ENCODE results near the gene VPS8. TPM values are rescaled to one million over a fixed set of nuclear protein-coding genes. Genes with fewer than 3 reads are reported as not detected.

Gene VPS8
- polyA plus RNA-seq, 3 donors from 2014 or later = 16.0 to 20.8 (median 16.7) TPM

DNA sequence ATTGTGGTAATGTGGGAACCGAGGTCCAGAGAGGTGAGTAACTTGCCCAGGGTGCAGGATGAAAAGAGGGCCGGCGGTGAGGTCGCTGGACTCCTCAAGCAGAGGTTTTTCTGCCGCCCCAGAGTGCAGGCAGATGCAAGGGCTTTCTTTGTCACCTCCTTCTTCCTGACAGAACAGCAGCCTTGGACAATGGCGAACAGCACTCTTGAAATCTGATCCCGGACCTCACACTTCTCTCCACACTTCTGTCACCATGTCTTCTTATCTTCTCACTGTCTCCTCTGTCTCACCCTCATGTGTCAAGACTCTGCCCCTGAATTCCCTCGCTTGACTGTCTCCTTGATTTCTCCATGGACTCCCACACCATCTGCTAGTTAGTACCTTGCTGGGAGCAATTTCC lies 15.4 kb upstream of the VPS8 start:
- H3K4me1 Mint-ChIP-seq = peaks cover 13 to 29% of the 10 kb centered on the region in 2 donors
- no peaks in the 10 kb centered on the region for H3K36me3 Mint-ChIP-seq
- peaks cover 6 to 14% (median 13%) of the 10 kb centered on the region in 3 donors for H3K27me3 Mint-ChIP-seq (ENCODE audit: low read depth in 3 of 3)
- peak overlapping the region in 2 of 6 donors; percentile 34 to 45 for H3K27ac Mint-ChIP-seq
- DNase-seq = peak; percentile 27 to 34 (median 31)
- H3K4me3 Mint-ChIP-seq = peak overlapping the region in 4 of 5 donors; percentile 33 to 61 (median 42)
- peaks cover 0 to 1% (median 0%) of the 10 kb centered on the region in 6 donors for H3K9me3 Mint-ChIP-seq

DNA sequence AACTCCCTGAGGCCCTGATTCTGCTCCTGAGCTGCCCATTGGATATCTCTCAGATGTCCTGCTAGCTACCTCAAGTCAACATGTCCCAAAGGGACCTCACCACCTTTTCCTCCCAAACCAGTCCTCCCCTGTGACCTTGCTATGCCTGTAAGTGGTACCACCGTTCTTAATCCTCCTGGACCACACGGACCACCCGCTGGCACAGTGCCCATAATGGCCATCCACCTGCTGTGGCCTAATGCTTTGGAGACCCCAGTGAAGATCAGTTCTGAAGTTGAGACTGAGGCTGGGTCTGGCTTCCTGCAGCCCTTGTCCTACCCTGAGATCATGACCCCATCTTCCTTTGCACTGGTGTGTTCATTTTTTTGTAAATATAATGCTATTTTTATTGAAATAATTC lies 15.0 kb upstream of the VPS8 start:
- H3K36me3 Mint-ChIP-seq = no peaks in the 10 kb centered on the region
- H3K4me3 Mint-ChIP-seq = peak overlapping the region in 4 of 5 donors; percentile 33 to 61 (median 42)
- peaks cover 13 to 29% of the 10 kb centered on the region in 2 donors for H3K4me1 Mint-ChIP-seq
- H3K27me3 Mint-ChIP-seq (ENCODE audit: low read depth in 3 of 3) = peaks cover 7 to 15% (median 13%) of the 10 kb centered on the region in 3 donors
- peak overlapping the region in 1 of 6 donors; percentile 45 for H3K27ac Mint-ChIP-seq
- DNase-seq = no peak
- peaks cover 0 to 1% (median 0%) of the 10 kb centered on the region in 6 donors for H3K9me3 Mint-ChIP-seq

DNA sequence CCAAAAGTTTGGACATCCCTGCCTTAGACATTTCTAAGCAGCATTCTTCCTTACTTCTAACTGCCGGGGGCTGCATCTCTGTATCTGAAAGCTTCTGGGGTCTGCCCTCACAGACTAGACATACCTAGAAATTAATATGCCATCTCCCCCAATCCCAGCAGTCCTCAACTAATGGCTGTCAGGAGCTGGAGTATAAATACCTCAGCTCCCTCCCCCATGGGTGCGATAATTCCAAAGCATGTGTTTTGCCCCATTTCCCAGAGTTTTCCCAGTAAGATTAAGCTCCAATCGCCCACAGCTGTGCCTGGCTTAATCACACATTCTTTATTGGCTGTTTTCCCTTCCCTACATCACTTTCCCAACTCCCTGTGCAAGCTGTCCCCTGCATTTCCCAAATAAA lies 13.8 kb upstream of the VPS8 start:
- H3K27me3 Mint-ChIP-seq (ENCODE audit: low read depth in 3 of 3) = peaks cover 6 to 15% (median 13%) of the 10 kb centered on the region in 3 donors
- peaks cover 0 to 1% (median 0%) of the 10 kb centered on the region in 6 donors for H3K9me3 Mint-ChIP-seq
- peaks cover 13 to 29% of the 10 kb centered on the region in 2 donors for H3K4me1 Mint-ChIP-seq
- peak overlapping the region in 1 of 6 donors; percentile 14 for H3K27ac Mint-ChIP-seq
- H3K4me3 Mint-ChIP-seq = no peak overlapping the region
- DNase-seq = no peak
- no peaks in the 10 kb centered on the region for H3K36me3 Mint-ChIP-seq

DNA sequence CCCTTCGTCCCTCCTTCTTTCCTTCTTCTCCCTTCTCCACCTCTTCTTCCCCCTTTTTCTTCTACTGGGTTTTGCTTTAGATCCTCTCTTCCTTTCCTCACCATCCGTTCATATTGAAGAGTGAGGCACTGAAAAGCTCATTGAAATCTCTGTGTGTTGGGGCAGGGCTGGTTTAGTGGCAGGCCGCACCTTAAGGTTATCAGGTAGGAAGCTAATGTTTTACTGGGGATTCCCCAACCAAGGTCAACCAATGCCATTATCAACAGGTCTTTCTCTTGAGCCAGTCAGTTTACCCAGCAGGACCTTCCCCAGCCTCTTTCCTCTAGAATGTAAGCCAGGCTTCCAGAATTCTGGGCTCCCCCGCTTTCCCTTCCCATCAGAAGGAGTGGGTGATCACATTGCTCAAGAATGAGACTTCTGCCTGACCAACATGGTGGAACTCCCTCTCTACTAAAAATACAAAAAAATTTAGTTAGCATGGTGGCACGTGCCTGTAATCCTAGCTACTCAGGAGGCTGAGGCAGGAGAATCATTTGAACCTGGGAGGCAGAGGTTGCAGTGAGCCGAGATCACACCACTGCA lies 11.5 kb upstream of the VPS8 start:
- Mint-ChIP-seq H3K36me3 (no peaks in the 10 kb centered on the region), H3K27ac (no peak overlapping the region), H3K9me3 (peaks cover 0 to 1% (median 0%) of the 10 kb centered on the region in 6 donors), H3K27me3 (ENCODE audit: low read depth in 3 of 3) (peaks cover 6 to 15% (median 8%) of the 10 kb centered on the region in 3 donors), H3K4me3 (no peak overlapping the region), H3K4me1 (peaks cover 5 to 19% of the 10 kb centered on the region in 2 donors)
- DNase-seq = no peak

DNA sequence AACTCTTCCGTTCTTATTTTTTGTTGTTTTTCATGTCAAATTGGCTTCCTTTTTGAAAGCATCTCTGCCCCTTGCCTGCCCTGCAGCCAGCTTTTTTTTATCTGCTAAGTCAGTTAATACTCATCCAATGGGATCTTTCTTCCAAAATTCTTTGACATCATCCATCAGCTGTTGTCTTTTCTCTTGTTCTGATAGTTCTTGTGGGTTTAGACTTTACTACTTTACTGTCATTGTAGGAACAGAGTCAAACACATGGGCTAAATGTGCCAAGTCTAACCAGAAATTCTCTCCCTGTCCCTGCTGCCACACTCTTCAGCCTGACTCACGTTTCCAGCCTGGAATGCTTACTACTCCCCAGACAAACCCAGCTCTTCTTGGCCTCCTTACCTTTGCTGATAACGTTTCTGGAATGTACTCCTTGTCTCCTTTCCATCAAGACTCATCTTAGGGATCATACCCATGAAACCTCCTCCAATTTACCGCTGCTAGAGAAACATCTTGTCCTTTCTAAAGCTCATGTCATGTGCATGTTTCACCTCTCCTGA lies 10.7 kb upstream of the VPS8 start:
- peaks cover under 1 to 11% of the 10 kb centered on the region in 2 donors for H3K4me1 Mint-ChIP-seq
- peaks cover 0 to 1% (median 0%) of the 10 kb centered on the region in 6 donors for H3K9me3 Mint-ChIP-seq
- no peak for DNase-seq
- no peaks in the 10 kb centered on the region for H3K36me3 Mint-ChIP-seq
- H3K4me3 Mint-ChIP-seq = no peak overlapping the region
- H3K27me3 Mint-ChIP-seq (ENCODE audit: low read depth in 3 of 3) = peaks cover 6 to 15% (median 9%) of the 10 kb centered on the region in 3 donors
- no peak overlapping the region for H3K27ac Mint-ChIP-seq

DNA sequence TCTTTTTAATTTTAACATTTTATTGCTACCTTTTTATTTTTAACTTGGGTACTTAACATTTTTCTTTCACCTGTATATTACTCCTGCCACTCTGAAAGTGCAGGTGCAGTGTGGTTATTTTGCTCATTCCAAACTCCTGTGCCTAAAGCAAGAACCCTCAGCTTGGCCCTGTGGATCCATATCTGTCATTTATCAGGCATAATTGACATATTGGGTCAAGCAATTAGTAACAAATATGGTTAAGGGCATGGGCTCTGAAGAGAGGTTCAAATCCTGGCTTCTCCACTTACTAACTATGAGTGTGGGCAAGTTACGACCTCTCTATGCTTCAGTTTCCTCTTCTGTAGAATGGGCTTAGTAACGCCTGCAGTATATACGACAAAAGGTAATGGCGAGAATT lies 9.8 kb upstream of the VPS8 start:
- Mint-ChIP-seq H3K36me3 (no peaks in the 10 kb centered on the region), H3K4me3 (no peak overlapping the region), H3K27ac (no peak overlapping the region), H3K9me3 (peaks cover 0 to 1% (median 0%) of the 10 kb centered on the region in 6 donors), H3K27me3 (ENCODE audit: low read depth in 3 of 3) (peaks cover 6 to 15% (median 7%) of the 10 kb centered on the region in 3 donors), H3K4me1 (peaks cover 0 to 3% of the 10 kb centered on the region in 2 donors)
- DNase-seq = no peak

DNA sequence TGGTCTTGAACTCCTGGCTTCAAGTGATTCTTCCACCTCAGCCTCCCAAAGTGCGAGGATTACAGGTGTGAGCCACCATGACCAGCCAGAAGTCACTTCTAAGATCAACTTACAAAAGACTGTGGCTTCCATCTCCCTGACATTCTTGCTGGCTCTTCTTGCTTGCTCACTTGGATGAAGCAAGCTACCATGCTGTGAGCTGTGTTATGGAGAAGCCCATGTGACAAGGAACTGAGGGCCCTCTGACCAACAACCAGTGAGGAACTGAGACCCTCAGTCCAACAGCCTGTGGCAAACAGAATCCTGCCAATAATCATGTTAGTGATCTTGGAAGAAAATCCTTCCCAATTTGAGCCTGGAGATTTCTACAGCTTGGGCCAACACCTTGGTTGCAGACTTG lies 7.2 kb upstream of the VPS8 start:
- peaks cover 2 to 8% (median 7%) of the 10 kb centered on the region in 3 donors for H3K27me3 Mint-ChIP-seq (ENCODE audit: low read depth in 3 of 3)
- H3K9me3 Mint-ChIP-seq = no peaks in the 10 kb centered on the region
- H3K4me1 Mint-ChIP-seq = no peaks in the 10 kb centered on the region
- no peaks in the 10 kb centered on the region for H3K36me3 Mint-ChIP-seq
- H3K4me3 Mint-ChIP-seq = no peak overlapping the region
- DNase-seq = no peak
- no peak overlapping the region for H3K27ac Mint-ChIP-seq

DNA sequence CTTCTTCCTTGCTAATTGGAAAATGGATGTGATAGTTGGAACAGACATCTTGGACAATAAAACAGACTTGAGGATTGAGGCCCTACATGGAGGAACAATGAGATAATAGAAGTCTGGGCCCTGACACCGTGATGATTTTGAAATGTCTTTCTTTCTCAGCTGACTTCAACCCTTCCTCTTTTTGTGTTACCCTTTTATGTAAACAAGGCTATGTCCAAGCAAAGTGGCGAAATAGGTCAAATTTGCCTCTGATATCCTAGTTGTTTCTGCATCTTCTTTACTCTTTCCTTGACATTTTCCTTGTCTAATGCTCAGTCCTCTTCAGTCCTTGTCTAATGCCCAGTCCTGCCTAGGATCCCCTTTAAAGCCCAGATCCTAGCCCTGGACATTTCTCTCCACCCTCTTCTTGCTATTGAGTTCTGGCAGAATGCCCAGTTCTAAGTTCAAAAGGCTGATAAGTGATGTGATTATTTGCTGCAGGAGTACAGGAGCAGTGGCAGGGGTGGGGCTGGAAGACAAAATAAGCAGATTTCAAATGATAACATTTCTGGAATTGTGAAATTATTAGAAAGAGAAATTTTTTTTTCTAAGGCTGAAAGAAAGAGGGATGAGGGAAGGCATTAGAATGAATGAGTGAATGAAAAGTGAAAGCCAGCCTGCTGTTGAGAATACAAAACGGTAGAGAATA lies 6.5 kb upstream of the VPS8 start:
- H3K4me1 Mint-ChIP-seq = no peaks in the 10 kb centered on the region

DNA sequence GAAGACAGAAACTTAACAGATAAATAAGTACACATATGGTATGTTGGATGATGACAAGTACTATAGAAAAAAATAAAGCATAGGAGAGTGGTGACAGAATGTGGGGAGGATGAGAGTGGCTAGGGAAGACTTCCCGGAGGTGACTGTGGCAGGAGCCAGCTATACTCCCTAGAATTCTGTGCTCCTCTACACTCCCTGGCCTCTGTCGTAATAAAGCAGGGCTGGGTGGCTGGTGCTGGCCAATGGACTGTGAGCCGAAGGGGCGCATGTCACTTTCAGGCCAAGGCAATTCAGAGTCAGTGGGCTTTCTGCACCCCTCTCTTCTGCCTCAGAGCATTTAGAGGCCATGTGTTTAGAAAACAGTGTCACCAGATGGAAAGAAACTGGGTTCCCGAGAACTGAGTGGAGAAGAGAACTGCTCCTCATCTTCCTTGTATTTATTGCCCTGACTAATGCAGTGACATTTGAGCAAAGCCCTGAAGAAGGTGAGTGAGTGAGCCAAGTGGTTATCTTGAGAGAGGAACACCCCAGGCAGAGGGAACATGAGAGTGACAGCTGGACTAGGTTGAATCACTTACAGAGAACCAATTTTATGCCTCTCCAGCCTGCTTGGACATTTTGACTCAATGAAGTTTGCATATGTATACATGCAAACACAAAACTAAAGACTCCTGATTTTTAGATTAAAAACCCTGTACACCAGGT lies 5.2 kb upstream of the VPS8 start:
- Mint-ChIP-seq H3K9me3 (no peaks in the 10 kb centered on the region), H3K4me1 (peaks cover under 1 to 3% of the 10 kb centered on the region in 2 donors), H3K27me3 (ENCODE audit: low read depth in 3 of 3) (peaks cover 0 to 3% (median 2%) of the 10 kb centered on the region in 3 donors), H3K36me3 (no peaks in the 10 kb centered on the region), H3K27ac (no peak overlapping the region), H3K4me3 (no peak overlapping the region)
- DNase-seq = no peak

More for the DNA sequence above, 6.5 kb upstream of the VPS8 start:
- Mint-ChIP-seq H3K36me3 (no peaks in the 10 kb centered on the region), H3K4me3 (no peak overlapping the region), H3K27ac (no peak overlapping the region), H3K9me3 (no peaks in the 10 kb centered on the region), H3K27me3 (ENCODE audit: low read depth in 3 of 3) (peaks cover 2 to 5% (median 5%) of the 10 kb centered on the region in 3 donors)
- no peak for DNase-seq

DNA sequence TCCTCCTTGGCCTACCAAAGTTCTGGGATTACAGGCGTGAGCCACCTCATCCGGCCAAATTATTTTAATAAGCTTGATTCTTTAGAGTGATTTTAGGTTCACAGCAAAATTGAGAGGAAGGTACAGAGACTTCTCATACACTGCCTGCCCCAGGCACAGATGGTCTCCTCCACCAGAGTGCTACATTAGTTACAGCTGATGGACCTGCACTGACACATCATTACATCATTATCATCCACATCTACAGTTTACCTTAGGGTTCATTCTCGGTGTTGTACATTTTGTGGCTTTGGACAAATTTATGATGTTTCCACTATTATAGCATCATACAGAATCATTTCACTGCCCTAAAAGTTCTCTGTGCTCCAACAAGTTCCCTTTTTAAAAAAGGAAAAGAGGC lies 4.4 kb upstream of the VPS8 start:
- Mint-ChIP-seq H3K9me3 (no peaks in the 10 kb centered on the region), H3K4me3 (no peak overlapping the region), H3K36me3 (peaks cover 0 to 3% (median 0%) of the 10 kb centered on the region in 3 donors), H3K27me3 (ENCODE audit: low read depth in 3 of 3) (peaks cover 4 to 11% (median 9%) of the 10 kb centered on the region in 3 donors), H3K27ac (no peak overlapping the region), H3K4me1 (peaks cover 5 to 9% of the 10 kb centered on the region in 2 donors)
- DNase-seq = no peak

DNA sequence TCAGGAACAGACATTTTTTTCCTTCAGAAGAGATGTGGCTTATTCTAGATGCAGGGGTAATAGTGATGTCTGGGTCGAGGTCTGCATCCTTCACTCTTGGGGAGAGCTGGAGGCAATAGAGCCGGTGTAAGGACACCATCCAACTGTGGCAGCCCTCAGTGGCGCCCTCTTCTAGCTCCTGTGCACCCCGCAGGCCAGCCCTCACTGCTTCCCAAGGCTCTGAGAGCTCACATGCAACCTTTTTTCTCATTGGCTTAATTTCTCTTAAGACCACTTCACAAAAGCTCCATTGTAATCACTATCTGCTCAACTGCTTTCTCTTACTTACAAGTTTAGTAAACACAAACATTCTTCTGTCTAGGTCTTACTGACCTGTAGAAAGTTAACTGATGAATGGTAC lies 3.9 kb upstream of the VPS8 start:
- no peak overlapping the region for H3K27ac Mint-ChIP-seq
- H3K4me3 Mint-ChIP-seq = no peak overlapping the region
- H3K36me3 Mint-ChIP-seq = peaks cover 0 to 3% (median 0%) of the 10 kb centered on the region in 3 donors
- DNase-seq = no peak
- H3K4me1 Mint-ChIP-seq = peaks cover 10 to 13% of the 10 kb centered on the region in 2 donors
- H3K27me3 Mint-ChIP-seq (ENCODE audit: low read depth in 3 of 3) = peaks cover 6 to 11% (median 9%) of the 10 kb centered on the region in 3 donors
- no peaks in the 10 kb centered on the region for H3K9me3 Mint-ChIP-seq

DNA sequence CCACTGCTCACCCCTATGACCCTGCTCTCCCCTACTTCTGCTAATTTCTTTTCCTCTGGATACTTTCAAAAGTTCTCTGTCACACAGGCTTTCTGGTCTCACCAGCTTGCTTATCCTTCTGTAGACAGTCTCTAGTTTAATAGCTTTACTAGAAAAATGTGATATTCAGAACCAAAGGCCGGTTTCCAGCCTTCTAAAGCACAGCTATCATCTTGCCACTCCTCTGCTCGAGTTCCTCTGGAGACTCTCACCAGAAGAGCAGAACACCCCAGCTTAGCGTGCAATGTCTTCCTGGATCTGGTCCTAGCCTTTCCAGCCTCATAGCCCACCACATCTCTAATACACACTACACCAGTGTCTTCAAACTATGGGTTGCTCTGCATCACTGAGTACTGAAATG lies 1.8 kb upstream of the VPS8 start:
- H3K27ac Mint-ChIP-seq = no peak overlapping the region
- no peak overlapping the region for H3K4me3 Mint-ChIP-seq
- no peak for DNase-seq
- no peaks in the 10 kb centered on the region for H3K9me3 Mint-ChIP-seq
- H3K27me3 Mint-ChIP-seq (ENCODE audit: low read depth in 3 of 3) = peaks cover 6 to 11% (median 9%) of the 10 kb centered on the region in 3 donors
- H3K36me3 Mint-ChIP-seq = peaks cover 0 to 3% (median 0%) of the 10 kb centered on the region in 3 donors
- H3K4me1 Mint-ChIP-seq = peaks cover 23 to 29% of the 10 kb centered on the region in 2 donors

DNA sequence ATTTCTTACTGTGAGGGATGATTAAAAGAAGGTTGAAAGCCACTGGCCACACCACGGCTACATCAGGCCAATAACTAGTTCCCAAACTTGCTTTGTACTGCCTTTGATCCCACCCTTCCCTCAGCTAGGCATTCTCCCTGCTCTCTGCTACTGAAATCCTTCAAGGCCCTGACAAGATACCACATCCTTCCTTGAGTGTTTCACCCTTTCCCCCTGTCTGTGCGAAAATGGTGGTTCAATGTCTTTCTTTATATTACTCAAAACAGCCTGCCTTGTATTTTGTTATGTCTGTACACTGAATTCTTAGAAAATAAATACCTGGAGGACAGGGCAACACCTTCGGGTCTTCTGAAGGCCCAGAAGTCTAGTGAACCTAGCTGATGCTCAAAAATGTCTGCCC lies 932 bp upstream of the VPS8 start:
- Mint-ChIP-seq H3K4me3 (no peak overlapping the region), H3K36me3 (peaks cover 0 to 3% (median 0%) of the 10 kb centered on the region in 3 donors), H3K27ac (peak overlapping the region in 1 of 6 donors; percentile 75), H3K27me3 (ENCODE audit: low read depth in 3 of 3) (peaks cover 6 to 11% (median 8%) of the 10 kb centered on the region in 3 donors), H3K9me3 (no peaks in the 10 kb centered on the region), H3K4me1 (peaks cover 29 to 38% of the 10 kb centered on the region in 2 donors)
- no peak for DNase-seq

Measured in immature natural killer cell (primary cell).